HG03354 (cell line): ENCODE measurements around the gene ZNF679.
"Not testable (repeated sequence)": the region's sequence is repeated elsewhere in the genome, so short reads cannot be mapped to it uniquely, and the experiment has no call there.

Source experiments
- ATAC-seq: cut with Tn5 transposase; IDR thresholded peaks from one replicate; pipeline ENCODE4 v1.9.1; 2021; ENCODE audit warnings: mild to moderate bottlenecking; ENCODE audit not compliant: unreplicated experiment, poor library complexity, severe bottlenecking

ZNF679 gene

DNA sequence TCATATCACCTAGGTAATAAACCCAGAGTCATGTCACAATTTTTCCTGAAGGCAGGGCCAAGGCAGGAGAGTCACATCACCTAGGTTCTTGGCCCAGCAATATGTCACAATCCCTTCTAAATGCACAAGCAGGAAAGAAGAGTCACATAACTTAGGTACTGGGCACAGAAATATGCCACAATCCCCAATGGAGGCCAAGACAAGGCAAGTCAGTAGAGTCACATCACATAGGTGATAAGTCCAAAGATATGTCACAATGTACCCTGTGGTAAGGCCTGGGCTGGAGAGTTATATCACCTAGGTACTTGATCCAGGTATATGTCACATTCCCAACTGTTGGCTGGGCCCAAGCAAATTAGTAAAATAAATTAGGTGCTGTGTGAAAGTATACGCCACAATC lies at the start of gene ZNF679:
Gene ZNF679 (plus strand): TSS at position 301 of the 400 bp plus-strand sequence. CDS start 20,644 bp downstream, outside the sequence.
- ATAC-seq = not testable (repeated sequence)

DNA sequence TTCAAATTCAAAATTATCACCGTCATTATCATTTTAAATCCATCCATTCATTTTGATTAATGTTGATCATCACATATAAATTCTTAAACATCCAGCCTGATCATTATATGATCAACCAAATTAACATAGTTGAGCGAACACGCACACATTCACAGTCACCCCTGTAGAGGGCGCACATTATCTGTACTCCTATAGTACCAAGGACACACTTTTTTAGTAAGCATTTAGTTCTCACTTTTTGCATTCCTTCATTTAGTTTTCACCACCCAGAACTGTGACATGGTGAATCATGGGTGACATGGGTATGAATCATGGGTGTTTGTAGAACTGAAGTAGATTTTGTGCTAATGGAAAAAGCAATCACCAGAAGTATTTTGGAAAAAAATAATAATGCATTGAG lies 47.3 kb upstream of the ZNF679 start:
- ATAC-seq = no peak

DNA sequence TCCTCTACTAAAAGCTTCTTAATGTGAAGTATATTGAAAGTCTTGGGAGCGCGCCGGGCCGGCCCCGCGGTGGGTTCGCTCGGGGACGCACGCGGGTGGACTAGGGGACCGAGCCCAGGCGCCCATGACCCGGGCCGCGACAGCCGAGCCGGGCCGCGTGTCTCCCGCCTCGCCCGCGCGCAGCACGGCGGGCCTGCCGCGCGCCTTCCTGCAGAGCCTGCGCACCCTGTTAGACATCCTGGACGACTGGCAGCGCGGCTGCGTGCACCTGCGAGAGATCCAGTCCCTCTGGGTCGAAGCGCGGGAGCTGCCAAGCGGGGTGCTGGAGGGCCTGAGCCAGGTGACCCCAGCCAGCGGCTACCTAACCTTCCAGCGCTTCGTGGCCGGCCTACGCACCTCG lies 46.7 kb upstream of the ZNF679 start:
- no peak for ATAC-seq

DNA sequence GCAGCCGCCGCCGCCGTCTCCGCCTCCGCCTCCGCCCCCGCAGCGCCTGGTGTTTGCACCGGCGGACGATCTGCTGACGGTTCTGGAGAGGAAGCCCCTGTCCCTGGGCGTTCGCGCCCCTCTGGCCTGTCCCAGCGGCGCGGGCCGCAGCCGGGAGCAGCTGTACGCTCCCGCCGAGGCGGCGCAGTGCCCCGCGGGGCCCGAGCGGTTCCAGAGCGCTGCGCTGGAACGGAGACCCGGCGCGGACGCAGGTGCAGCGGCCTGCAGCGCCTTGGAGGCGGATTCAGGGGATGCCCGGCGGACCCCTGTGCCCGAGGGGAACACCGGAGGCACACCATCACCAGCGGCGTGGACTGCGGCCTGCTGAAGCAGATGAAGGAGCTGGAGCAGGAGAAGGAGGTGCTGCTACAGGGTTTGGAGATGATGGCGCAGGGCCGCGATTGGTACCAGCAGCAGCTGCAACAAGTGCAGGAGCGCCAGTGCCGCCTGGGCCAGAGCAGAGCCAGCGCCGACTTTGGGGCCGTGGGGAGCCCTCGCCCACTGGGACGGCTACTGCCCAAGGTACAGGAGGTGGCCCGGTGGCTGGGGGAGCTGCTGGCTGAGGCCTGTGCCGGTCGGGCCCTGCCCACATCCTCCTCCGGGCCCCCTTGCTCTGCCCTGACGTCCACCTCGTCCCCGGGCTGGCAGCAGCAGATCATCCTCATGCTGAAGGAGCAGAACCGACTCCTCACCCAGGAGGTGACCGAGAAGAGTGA lies 46.1 kb upstream of the ZNF679 start:
- ATAC-seq = no peak

DNA sequence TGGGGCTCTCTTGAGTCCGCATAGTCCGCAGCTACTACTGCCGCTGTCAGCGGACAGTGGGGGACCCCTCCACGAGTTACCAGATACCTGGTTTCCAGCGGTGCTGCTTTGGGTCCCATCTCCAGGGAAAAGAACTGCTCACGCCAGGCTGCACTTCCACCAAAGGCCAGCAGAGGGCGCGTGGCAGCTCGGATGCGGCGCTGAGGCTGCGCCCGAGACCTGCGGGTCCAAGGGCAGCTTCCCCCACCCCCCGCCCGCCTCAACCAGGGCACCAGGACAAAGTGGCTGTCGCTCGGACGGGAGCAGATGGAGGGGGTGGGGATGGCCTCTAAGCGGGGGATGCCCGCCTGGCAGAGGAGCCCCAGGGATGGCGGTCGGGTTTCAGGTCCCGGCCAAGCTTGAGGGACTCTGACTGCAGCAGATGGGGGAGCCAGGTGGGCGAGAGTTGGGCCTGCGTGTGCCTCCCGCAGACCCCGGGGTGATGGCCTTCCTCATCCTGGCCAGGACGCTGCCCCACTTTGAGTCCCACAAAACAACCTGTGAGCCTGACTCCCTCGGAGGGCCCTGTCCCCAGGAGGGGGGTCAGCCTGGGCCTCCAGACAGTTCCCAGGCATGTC lies 45.0 kb upstream of the ZNF679 start:
- no peak for ATAC-seq

DNA sequence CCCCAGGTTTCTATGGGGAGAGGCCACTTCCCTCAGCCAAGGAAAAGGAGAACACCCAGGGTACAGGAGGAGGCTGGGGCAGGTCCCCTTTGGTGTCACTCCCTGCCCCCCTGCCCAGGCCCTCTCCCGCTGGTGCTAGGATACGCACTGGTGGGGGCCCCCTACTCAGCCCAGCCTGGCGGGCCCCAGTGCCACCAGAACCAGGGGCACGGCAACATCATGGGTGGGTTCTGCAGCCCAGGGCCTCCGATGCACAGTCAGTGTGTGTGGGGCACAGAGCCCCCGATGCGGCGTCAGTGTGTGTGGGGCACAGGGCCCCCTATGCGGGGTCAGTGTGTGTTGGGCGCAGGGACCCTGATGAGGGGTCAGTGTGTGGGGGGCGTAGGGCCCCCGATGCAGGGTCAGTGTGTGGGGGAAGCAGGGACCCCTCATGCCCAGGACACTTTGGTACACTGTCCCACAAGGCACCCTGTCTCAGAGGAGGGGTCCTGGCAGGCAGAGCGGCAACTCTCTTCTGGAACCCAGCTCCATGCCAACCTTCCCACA lies 44.4 kb upstream of the ZNF679 start:
- no peak for ATAC-seq

DNA sequence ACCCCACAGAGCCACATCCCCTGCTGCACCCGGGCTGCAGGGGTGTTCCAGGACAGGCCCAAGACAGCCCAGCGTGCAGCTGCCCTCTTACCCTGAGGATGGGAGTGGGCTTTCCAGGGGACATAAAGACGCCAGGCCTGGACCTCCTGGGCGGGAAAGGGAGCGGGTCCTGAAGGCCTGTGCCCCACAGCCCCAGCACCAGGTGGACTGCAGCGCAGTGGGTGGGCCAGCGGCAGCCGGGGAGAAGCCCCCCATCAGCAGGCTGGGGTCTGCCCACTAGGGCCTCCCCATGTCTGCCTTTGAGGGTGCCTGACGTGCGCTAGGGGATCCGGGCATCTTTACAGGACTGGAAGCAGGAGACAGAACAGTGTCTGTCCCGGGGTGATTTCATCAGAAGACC lies 43.9 kb upstream of the ZNF679 start:
- ATAC-seq = no peak

DNA sequence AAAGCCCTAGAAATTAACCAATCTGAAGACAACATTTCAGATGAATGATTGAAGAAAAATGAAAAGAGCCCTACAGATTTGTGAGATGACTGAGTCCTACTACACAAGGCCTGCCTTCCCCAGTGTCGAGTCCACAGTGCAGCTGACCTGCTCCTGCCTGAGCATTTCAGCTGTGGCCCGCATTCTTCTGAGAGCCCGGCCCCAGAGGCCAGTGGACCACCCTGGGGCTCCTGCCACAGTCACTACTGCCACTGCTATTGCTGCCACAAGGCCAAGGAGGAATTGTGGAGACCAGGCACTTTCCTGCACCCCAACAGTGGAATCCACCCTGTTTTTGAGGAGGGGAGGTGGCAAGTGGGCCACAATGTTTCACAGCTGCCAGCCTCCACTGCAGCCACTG lies 40.9 kb upstream of the ZNF679 start:
- no peak for ATAC-seq

DNA sequence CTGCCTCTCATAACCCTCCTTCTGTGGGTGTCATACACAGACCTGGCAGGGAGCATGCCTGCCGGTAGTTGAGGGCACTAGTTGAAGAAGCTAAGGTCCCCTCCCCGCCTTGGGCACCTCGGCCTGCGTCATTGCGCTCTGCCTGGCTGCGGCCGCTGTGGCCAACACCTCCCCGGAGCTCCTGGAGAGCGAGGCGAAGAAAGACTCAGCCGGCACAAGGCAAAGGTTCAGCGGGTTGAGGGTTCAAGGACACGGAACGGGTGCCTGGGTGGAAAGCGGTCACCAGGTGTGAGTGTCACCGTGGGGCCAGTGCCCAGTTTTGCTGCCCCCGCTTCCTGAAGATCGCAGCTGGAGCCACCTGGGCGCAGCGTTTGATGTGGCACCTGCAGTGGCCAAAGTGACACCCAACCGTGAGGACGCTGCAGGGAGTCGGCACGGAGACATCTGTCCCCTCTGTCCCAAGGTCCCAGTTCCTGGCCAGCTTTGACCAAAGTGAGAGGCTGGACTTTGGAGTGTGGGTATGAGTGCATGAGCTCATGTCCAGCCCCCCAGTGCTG lies 36.0 kb upstream of the ZNF679 start:
- no peak for ATAC-seq

DNA sequence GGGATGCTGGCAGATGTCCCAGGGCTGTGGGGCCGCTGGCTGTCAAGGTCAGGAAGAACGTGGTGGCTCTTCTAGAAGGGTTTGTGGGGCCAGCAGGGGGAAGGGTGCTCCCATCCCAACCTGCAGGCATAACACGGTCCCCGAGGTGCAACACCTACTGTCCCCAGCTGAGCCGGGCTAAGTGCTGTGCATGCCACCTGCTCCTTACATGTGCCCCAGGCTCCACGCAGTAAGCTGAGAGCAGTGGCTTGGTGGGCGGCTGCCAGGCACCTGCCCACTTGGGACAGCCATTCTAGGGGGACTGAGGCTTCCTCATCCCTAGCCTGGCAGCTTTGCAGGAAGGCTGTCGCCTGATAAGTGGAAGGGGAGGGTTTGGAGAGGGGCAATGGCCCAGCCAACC lies 35.5 kb upstream of the ZNF679 start:
- ATAC-seq = no peak

DNA sequence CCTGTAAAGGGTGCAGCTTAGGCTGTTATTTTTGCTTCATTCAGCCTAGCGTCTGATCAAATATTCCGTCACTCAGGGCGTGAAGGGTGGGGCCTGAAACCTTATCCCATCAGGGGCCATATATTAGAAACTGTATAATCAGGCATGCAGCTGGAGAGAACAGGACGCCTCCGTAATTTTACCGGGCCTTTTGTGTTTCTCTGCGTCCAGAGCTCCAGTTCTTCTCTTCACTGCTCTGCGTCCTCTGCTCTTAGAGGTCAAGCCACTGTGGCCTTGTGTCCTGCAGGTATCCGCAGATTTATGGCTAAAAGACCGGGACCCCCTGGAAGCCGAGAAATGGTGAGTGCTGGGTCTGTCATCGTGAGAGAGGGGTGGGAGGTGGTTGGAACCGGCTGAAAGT lies 21.4 kb upstream of the ZNF679 start, which contains the start of gene ZNF735:
Gene ZNF735 (plus strand): TSS at position 301 of the 400 bp plus-strand sequence. CDS start 0 bp downstream, at position 301.
- ATAC-seq = no peak

DNA sequence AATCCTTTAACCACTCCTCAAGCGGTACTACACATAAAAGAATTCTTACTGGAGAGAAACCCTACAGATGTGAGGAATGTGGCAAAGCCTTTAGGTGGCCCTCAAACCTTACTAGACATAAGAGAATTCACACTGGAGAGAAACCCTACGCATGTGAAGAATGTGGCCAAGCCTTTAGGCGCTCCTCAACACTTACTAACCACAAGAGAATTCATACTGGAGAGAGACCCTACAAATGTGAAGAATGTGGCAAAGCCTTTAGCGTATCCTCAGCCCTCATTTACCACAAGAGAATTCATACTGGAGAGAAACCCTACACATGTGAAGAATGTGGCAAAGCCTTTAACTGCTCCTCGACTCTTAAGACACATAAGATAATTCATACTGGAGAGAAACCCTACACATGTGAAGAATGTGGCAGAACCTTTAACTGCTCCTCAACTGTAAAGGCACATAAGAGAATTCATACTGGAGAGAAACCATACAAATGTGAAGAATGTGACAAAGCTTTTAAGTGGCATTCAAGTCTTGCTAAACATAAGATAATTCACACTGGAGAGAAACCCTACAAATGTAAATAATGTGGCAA lies 8.5 kb upstream of the ZNF679 start:
- not testable (repeated sequence) for ATAC-seq

DNA sequence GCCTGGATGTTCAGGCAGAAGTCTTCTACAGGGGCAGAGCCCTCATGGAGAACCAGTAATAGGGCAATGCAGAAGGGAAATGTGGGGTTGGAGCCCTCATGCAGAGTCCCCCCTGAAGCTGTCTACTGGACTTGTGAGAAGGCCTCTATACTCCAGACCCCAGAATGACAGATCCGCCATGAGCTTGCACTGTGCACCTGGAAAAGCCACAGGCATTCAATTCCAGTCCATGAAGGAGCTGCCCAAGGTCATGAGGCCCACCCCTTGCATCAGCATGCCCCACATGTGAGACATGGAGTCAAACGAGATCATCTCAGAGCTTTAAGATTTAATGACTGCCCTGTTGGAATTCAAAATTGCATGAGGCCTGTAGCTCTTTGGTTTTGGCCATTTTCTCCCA lies 4.9 kb upstream of the ZNF679 start:
- ATAC-seq = no peak

DNA sequence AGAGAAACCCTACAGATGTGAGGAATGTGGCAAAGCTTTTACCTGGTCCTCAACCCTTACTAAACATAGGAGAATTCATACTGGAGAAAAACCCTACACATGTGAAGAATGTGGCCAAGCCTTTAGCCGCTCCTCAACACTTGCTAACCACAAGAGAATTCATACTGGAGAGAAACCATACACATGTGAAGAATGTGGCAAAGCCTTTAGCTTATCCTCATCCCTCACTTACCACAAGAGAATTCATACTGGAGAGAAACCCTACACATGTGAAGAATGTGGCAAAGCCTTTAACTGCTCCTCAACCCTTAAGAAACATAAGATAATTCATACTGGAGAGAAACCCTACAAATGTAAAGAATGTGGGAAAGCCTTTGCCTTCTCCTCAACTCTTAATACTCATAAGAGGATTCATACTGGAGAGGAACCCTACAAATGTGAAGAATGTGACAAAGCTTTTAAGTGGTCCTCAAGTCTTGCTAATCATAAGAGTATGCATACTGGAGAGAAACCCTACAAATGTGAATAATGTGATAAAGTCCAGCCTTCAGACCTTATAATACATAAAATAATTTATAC lies 38.2 kb downstream of the ZNF679 start:
- no peak for ATAC-seq

DNA sequence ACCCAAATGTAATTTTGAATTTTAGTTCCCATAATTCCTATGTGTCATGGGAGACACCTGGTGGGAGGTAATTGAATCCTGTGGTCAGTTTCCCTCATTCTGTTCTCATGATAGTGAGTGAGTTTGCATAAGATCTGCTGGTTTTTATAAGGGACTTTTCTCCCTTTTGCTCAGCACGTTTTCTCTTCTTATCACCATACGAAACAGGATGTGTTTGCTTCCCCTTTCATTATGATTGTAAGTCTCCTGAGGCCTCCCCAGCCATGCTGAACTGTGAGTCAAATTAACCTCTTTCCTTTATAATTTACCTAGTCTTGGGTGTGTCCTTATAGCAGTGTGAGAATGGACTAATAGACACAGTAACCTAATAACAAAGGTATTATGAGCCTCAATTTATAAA lies 49.4 kb downstream of the ZNF679 start:
- ATAC-seq = no peak

DNA sequence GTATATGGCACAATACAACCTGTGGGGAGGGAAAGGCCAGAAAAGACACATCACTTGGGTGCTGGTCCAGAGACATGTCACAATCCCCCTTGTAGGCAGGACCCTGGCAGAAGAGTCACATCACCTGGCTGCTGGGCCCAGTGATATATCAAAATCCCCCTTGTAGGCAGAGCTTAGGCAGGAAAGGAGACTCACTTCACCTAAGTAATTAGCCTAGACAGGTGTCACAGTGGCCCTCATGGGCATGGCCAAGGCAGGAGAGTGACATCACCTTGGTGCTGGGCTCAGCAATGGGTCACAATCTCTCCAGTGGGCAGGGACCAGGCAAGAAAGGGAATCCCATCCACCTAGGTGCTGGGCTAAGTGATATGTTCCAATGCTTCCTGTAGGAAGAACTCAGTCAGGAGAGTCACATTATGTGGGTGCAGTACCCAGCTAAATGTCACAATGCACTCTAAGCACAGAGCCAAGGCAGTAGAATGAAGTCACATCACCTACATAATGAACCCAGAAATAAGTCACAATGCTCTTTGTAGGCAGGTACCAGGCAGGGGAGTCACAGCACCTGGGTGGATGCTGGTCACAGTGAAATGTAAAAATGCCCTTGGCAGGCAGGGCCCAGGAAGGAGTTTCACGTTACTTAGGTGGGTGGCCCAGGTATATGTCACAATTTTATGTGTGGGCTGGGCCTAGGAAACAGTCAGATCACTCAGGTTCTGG lies 66.6 kb downstream of the ZNF679 start:
- no peak for ATAC-seq

DNA sequence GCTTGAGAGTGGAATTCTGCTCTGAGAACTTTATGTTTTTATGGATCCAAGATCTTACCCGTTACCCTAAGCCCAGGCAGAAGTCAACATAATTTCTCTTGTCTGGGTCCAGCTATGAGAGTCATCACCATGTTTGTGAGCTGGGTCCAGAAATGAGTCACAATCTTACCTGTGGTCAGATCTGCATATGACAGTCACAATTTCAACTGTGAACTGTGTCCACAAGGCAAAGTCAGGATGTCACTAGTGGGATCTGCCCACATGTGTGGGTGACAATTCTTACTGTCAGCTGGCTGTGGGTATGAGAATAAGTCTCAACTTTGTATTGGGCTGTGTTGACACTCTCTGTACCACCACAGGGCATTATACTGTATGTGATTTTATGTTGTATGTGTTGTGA lies 69.1 kb downstream of the ZNF679 start:
- ATAC-seq = not testable (repeated sequence)

DNA sequence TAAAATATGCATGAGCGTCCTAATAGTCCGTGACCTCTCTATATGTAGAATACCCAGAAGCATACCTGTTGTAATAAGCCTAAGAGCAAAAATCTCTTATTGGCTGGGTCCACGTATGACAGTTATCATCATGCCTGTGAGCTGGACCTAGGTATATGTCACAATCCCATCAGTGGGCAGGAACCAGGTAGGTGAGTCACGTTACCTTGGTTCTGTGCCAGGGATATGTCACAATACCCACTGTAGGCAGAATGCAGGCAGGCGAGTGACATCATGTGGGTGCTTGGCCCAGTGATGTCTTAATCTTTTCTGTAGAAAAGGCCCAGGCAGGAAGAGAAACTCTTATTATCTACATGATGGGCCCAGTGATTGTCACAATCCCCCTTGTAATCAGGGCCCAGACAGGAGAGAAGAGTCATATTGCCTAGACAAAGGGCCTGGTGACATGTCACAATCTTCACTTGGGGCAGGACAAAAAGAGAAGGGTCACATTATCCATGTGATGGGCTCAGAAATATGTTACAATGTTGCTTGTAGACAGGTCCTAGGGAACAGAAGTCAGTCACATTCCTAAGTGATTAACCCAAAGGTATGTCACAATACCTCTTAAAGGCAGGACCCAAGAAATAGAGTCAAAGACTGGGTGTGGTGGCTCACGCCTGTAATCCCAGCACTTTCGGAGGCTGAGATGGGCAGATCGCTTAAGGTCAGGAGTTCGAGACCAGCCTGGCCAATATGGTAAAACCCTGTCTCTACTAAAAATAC lies 72.5 kb downstream of the ZNF679 start:
- ATAC-seq = no peak
